Stimulated activated CD8-positive, alpha-beta memory T cell treated with anti-CD3 and anti-CD28 coated beads, Interleukin-15, amount 100 ng/mL, for 24 hours (primary cell): ENCODE results near the gene SRGAP2B.
"Not testable (repeated sequence)": the region's sequence is repeated elsewhere in the genome, so short reads cannot be mapped to it uniquely, and the experiment has no call there.

ENCODE experiments used
- DNase-seq: peaks from one replicate; pipeline ENCODE4 v3.0.0-alpha.2; 2020; ENCODE audit warnings: low read depth

The SRGAP2B gene

GRCh38 chr1:144947495-144947894 lies 147.6 kb downstream of the SRGAP2B start:
- not testable (repeated sequence) for DNase-seq

GRCh38 chr1:144946525-144947480 lies 148.3 kb downstream of the SRGAP2B start:
- DNase-seq = not testable (repeated sequence)

- not testable (repeated sequence) for DNase-seq
Measured at GRCh38 chr1:144941710-144942109, 153.4 kb downstream of the SRGAP2B start.

- not testable (repeated sequence) for DNase-seq
Measured at GRCh38 chr1:144940054-144940453, 155.1 kb downstream of the SRGAP2B start.

GRCh38 chr1:144938627-144939026 lies 156.5 kb downstream of the SRGAP2B start:
- DNase-seq = not testable (repeated sequence)

GRCh38 chr1:144936186-144936732 lies 158.9 kb downstream of the SRGAP2B start:
- not testable (repeated sequence) for DNase-seq

- not testable (repeated sequence) for DNase-seq
Measured at GRCh38 chr1:144935310-144935709, 159.8 kb downstream of the SRGAP2B start.

- DNase-seq = not testable (repeated sequence)
Measured at GRCh38 chr1:144933014-144933413, 162.1 kb downstream of the SRGAP2B start.

- not testable (repeated sequence) for DNase-seq
Measured at GRCh38 chr1:144932153-144932552, 163.0 kb downstream of the SRGAP2B start.

- DNase-seq = not testable (repeated sequence)
Measured at GRCh38 chr1:144931553-144931952, 163.6 kb downstream of the SRGAP2B start.

- not testable (repeated sequence) for DNase-seq
Measured at GRCh38 chr1:144930085-144930777, 164.9 kb downstream of the SRGAP2B start.

GRCh38 chr1:144927292-144927691 lies 167.8 kb downstream of the SRGAP2B start:
- DNase-seq = not testable (repeated sequence)

GRCh38 chr1:144923640-144924039 lies 171.5 kb downstream of the SRGAP2B start:
- not testable (repeated sequence) for DNase-seq

- not testable (repeated sequence) for DNase-seq
Measured at GRCh38 chr1:144922785-144923184, 172.3 kb downstream of the SRGAP2B start.

- DNase-seq = not testable (repeated sequence)
Measured at GRCh38 chr1:144919106-144919505, 176.0 kb downstream of the SRGAP2B start.

- DNase-seq = not testable (repeated sequence)
Measured at GRCh38 chr1:144918027-144918603, 177.0 kb downstream of the SRGAP2B start.

GRCh38 chr1:144917154-144918026 lies 177.7 kb downstream of the SRGAP2B start:
- not testable (repeated sequence) for DNase-seq

- DNase-seq = not testable (repeated sequence)
Measured at GRCh38 chr1:144913977-144914734, 181.0 kb downstream of the SRGAP2B start.

- DNase-seq = not testable (repeated sequence)
Measured at GRCh38 chr1:144913458-144913857, 181.7 kb downstream of the SRGAP2B start.

GRCh38 chr1:144910729-144911128 lies 184.4 kb downstream of the SRGAP2B start:
- DNase-seq = not testable (repeated sequence)
